Activated CD4-positive, alpha-beta memory T cell treated with anti-CD3 and anti-CD28 coated beads, Interleukin-2, amount 10 ng/mL, durations not matched to agents 7 days and 5 days (primary cell): ENCODE measurements around the gene PBRM1. TPM values are rescaled to one million over a fixed set of nuclear protein-coding genes. Genes with fewer than 3 reads are reported as not detected.

Source experiments
- CTCF ChIA-PET: fragments of 350-600 bp; sonication (Branson Sonifier 250); formaldehyde crosslinking; loops from one replicate; lab custom pipeline; 2021; ENCODE audit warnings: antibody characterized with exemption, inconsistent platforms; lab: Charles Lee
- POLR2A ChIA-PET: fragments of 350-600 bp; sonication (Branson Sonifier 250); formaldehyde crosslinking; loops from one replicate; lab custom pipeline; 2021; ENCODE audit warnings: antibody characterized with exemption; lab: Charles Lee
- DNase-seq: peaks from one replicate; pipeline ENCODE4 v3.0.0-alpha.2; 2020
- H3K27ac Mint-ChIP-seq: one replicate; pipeline ENCODE4 v1.8.0; 2021; ENCODE audit warnings: mild to moderate bottlenecking, mixed read lengths
- H3K27me3 Mint-ChIP-seq: one replicate; pipeline ENCODE4 v1.8.0; 2021; ENCODE audit warnings: mixed read lengths
- H3K36me3 Mint-ChIP-seq: one replicate; pipeline ENCODE4 v1.8.0; 2021; ENCODE audit warnings: low read depth, mixed read lengths
- H3K4me1 Mint-ChIP-seq: one replicate; pipeline ENCODE4 v1.8.0; 2021; ENCODE audit warnings: mixed read lengths
- H3K4me3 Mint-ChIP-seq: one replicate; pipeline ENCODE4 v1.8.0; 2021; ENCODE audit warnings: mild to moderate bottlenecking, mixed read lengths
- H3K9me3 Mint-ChIP-seq: one replicate; pipeline ENCODE4 v1.8.0; 2021; ENCODE audit warnings: mixed read lengths
- total RNA-seq, 2 experiments: library from RNA; stranded (reverse); gene quantifications; one replicate each; pipeline ENCODE4 v1.2.3, GENCODE V29; 2021

The PBRM1 gene
- total RNA-seq, 2 experiments from 2014 or later: 69.0 to 70.2 TPM

DNA sequence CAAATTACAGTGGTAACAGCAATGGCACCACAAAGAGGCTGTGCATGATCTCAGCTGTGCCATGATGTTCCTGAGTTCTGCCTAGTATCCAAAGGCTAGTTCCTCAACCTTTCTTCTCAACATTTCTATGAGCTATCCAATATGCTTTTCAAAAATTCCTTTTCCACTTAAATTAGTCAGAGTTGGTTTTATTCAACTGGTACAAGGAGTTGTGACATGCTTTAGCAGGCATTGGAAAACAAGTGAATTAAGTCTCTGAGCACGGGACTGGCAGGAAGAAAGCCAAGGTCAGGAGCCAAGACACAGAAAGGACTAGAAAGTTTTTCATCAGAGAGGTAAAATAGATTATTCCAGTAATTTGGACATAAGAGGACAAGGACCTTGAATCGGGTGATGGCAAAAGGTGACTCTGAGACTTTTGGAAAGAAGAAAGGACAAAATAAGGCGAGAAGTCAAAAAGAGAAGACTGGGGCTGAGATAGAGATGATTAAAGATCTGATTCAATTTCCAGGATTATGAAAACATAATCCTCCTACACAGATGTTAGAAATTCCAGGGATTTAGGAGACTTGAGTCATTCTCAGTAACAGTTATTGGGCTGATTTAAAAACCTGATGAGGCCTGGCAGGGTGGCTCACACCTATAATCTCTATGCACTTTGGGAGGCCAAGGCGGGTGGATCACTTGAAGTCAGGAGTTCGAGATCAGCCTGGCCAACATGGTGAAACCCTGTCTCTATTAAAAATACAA is 36.1 kb downstream of the PBRM1 start:
- peaks cover 12% of the 10 kb centered on the region for H3K4me1 Mint-ChIP-seq
- no peaks in the 10 kb centered on the region for H3K27me3 Mint-ChIP-seq
- no peak for DNase-seq
- POLR2A ChIA-PET: no interaction called here
- H3K36me3 Mint-ChIP-seq: peaks cover 62% of the 10 kb centered on the region
- CTCF ChIA-PET: interaction anchor here (0.6 kb wide), 1 partner anchor 43 kb away, joined by 4 read pairs; no protein-coding TSS in a partner anchor
- no peaks in the 10 kb centered on the region for H3K9me3 Mint-ChIP-seq
- H3K27ac Mint-ChIP-seq: peak overlapping the region; percentile 23
- H3K4me3 Mint-ChIP-seq: no peak overlapping the region

DNA sequence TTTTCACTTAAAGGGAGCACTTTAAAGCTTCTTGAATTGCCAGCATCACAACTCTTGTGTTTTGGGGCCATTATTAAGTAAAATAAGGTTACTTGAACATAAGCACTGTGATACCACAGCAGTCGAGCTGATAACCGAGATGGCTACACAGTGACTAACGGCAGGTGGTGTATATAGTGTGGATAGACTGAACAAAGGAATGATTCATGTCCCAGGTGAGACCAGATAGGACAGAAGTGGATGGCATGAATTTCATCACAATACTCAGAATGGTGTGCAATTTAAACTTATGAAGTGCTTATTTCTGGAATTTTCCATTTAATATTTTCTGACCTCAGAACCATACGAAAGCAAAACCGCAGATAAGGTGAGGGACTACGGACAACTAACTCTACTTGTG is 40.2 kb downstream of the PBRM1 start:
- POLR2A ChIA-PET: no interaction called here
- Mint-ChIP-seq H3K9me3 (no peaks in the 10 kb centered on the region), H3K4me3 (no peak overlapping the region), H3K36me3 (peaks cover 65% of the 10 kb centered on the region), H3K27ac (no peak overlapping the region), H3K27me3 (no peaks in the 10 kb centered on the region), H3K4me1 (peaks cover 5% of the 10 kb centered on the region)
- no peak for DNase-seq
- CTCF ChIA-PET: no interaction called here

DNA sequence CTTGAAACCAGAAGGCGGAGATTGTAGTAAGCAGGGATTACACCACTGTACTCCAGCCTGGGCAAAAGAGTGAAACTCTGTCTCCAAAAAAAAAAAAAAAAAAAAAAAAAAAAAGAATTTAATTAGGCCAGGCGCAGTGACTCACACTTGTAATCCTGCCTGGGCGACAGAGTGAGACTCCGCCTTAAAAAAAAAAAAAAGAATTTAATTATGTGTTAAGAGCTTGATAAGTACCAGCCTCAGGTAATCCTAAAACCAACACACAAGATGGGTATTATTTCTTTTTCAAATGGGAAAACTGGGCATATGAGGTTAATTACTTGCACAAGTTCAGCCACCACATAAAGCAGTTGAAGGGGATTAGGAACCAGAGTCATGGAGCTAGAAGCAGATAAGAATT is 49.0 kb downstream of the PBRM1 start:
- DNase-seq: no peak
- H3K9me3 Mint-ChIP-seq: no peaks in the 10 kb centered on the region
- POLR2A ChIA-PET: no interaction called here
- H3K4me3 Mint-ChIP-seq: no peak overlapping the region
- H3K27ac Mint-ChIP-seq: no peak overlapping the region
- CTCF ChIA-PET: interaction anchor here (0.6 to 0.9 kb wide), 4 partner anchors 34 to 419 kb away, joined by 3 to 5 read pairs (median 4); no protein-coding TSS in a partner anchor
- H3K36me3 Mint-ChIP-seq: peaks cover 51% of the 10 kb centered on the region
- no peaks in the 10 kb centered on the region for H3K4me1 Mint-ChIP-seq
- no peaks in the 10 kb centered on the region for H3K27me3 Mint-ChIP-seq

DNA sequence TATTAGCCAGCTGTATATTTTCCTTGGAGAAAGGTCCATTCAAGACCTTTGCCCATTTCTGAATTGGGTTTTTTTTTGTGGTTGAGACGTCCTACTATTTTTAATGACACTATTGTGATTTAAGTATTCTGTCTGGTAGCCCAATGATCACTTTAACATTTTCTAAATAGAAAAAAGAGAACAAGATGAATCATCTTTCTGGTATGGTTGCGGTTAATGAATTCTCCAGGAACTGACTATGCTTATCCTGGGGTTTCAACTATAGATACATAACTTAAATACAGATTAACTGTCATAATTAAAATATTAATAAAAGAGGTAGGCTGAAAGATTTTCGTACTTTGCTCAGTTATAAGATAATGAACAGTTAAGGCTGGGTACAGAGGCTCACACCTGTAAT is 51.9 kb downstream of the PBRM1 start:
- H3K9me3 Mint-ChIP-seq: no peaks in the 10 kb centered on the region
- H3K27ac Mint-ChIP-seq: no peak overlapping the region
- H3K27me3 Mint-ChIP-seq: no peaks in the 10 kb centered on the region
- H3K4me3 Mint-ChIP-seq: no peak overlapping the region
- ChIA-PET CTCF (no interaction called here), POLR2A (no interaction called here)
- peaks cover 48% of the 10 kb centered on the region for H3K36me3 Mint-ChIP-seq
- H3K4me1 Mint-ChIP-seq: no peaks in the 10 kb centered on the region
- no peak for DNase-seq

DNA sequence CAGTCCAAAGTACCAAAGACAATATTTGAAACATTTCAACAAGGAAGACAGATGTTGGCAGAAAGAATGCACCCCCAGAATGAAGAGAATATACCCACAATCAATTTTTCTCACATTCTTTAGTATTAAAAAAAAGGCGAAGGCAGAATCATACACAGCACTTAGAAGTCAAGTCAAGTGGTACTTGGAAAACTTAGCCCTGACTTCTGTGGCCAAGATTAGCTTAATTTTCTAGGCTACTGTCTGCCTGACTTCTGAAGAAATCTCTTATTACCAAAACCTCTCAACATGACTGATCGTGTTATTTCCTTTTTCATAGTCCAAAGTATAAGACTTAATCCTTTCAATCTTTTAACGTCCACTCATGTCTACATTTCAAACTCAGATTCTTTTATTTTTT is 60.7 kb downstream of the PBRM1 start:
- H3K4me3 Mint-ChIP-seq: no peak overlapping the region
- H3K4me1 Mint-ChIP-seq: peaks cover 19% of the 10 kb centered on the region
- peaks cover 64% of the 10 kb centered on the region for H3K36me3 Mint-ChIP-seq
- ChIA-PET CTCF (no interaction called here), POLR2A (no interaction called here)
- no peak overlapping the region for H3K27ac Mint-ChIP-seq
- H3K27me3 Mint-ChIP-seq: no peaks in the 10 kb centered on the region
- no peaks in the 10 kb centered on the region for H3K9me3 Mint-ChIP-seq
- no peak for DNase-seq

DNA sequence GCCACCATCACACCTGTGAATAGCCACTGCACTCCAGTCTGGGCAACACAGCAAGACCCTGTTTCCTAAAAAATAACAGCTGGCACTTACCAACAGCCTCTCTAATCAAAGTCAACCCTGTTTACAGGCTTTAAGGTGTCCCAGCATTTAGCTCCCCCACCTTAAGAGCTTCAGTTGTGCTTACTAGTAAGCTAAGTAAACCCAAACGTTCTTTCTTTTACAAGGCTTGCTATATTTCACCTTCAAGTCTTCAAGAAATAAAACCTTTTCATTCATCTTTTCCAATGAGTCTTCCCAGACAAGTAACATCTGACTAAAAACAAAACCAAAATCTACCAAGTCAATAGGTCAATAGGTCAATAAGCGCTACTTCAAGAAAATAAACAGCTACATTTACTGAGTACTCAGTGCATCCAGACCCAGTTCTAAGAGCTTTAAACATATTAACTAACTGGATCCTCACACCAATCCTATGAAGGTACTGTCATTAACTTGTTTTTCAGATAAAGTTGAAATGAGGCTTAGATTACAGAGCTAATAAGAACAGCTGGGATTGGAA is 62.4 kb downstream of the PBRM1 start:
- Mint-ChIP-seq H3K4me1 (peaks cover 21% of the 10 kb centered on the region), H3K27me3 (no peaks in the 10 kb centered on the region), H3K36me3 (peaks cover 56% of the 10 kb centered on the region), H3K4me3 (no peak overlapping the region), H3K27ac (no peak overlapping the region), H3K9me3 (no peaks in the 10 kb centered on the region)
- CTCF ChIA-PET: no interaction called here
- no peak for DNase-seq
- POLR2A ChIA-PET: interaction anchor here (0.9 to 1.6 kb wide), 2 partner anchors 12 to 63 kb away, joined by 3 read pairs; no protein-coding TSS in a partner anchor

DNA sequence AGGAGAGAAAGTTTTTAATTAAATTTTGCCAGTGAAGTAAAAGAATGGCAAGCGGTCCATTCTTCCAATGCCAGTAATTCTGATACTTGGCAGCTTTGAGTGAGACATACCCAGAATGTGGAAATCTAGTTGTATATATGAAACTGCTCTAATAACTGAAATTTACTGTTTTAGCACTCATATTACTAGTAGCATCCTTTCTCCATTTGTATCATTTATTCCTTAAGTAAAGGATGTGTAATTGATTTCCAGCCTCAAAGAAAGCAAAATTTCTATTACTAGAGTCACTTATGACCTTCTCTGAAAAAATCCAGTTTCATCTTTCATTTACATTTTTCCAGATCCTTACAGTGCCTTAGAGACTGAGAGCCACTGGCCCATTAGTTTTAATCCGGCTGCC is 65.1 kb downstream of the PBRM1 start:
- peaks cover 21% of the 10 kb centered on the region for H3K4me1 Mint-ChIP-seq
- H3K36me3 Mint-ChIP-seq: peaks cover 57% of the 10 kb centered on the region
- POLR2A ChIA-PET: no interaction called here
- CTCF ChIA-PET: no interaction called here
- H3K27ac Mint-ChIP-seq: no peak overlapping the region
- no peaks in the 10 kb centered on the region for H3K9me3 Mint-ChIP-seq
- no peak overlapping the region for H3K4me3 Mint-ChIP-seq
- no peak for DNase-seq
- no peaks in the 10 kb centered on the region for H3K27me3 Mint-ChIP-seq

DNA sequence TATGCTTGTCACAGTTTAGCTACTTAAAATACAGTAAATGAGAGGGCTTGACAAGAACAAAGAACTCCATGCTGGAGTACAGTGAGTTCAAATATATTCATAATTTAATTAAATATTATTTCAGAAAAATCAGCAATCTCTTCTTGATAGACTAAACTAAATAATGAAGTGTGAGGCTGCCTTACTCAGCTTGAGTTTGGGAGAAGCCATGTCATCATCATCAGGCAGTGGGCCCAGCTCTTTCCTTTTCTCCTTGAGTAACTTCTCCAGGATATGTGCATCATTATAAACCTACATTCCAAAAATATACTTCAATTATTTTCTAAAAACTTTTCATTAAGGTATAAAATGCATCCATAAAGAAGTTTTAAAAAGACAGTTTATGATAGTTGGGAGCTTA is 70.5 kb downstream of the PBRM1 start:
- Mint-ChIP-seq H3K9me3 (no peaks in the 10 kb centered on the region), H3K36me3 (peaks cover 55% of the 10 kb centered on the region), H3K4me3 (no peak overlapping the region), H3K27ac (no peak overlapping the region), H3K4me1 (peaks cover 3% of the 10 kb centered on the region), H3K27me3 (no peaks in the 10 kb centered on the region)
- ChIA-PET CTCF (interaction anchor here (1.4 kb wide), 1 partner anchor 38 kb away, joined by 3 read pairs; no protein-coding TSS in a partner anchor), POLR2A (interaction anchor here (1.3 kb wide), 1 partner anchor 27 kb away, joined by 3 read pairs; no protein-coding TSS in a partner anchor)
- no peak for DNase-seq

DNA sequence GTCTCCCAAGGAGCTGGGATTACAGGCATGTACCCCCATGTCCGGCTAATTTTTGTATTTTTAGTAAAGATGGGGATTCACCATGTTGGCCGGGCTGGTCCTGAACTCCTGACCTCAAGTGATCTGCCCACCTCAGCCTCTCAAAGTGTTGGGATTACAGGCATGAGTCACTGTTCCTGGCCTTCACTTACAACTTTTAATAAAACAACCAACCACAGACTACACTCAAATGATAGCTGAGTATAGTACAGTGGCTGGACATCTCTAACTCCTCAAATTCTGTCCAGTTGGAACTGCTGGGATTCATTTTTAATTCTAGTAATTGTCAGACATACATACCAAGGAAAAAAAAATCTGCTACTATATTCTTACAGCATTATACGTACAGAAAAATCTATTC is 71.0 kb downstream of the PBRM1 start:
- DNase-seq: no peak
- no peaks in the 10 kb centered on the region for H3K9me3 Mint-ChIP-seq
- ChIA-PET POLR2A (interaction anchor here (1.3 kb wide), 1 partner anchor 26 kb away, joined by 3 read pairs; no protein-coding TSS in a partner anchor), CTCF (interaction anchor here (1.4 kb wide), 1 partner anchor 39 kb away, joined by 3 read pairs; no protein-coding TSS in a partner anchor)
- no peak overlapping the region for H3K4me3 Mint-ChIP-seq
- H3K36me3 Mint-ChIP-seq: peaks cover 53% of the 10 kb centered on the region
- no peak overlapping the region for H3K27ac Mint-ChIP-seq
- H3K4me1 Mint-ChIP-seq: no peaks in the 10 kb centered on the region
- no peaks in the 10 kb centered on the region for H3K27me3 Mint-ChIP-seq

DNA sequence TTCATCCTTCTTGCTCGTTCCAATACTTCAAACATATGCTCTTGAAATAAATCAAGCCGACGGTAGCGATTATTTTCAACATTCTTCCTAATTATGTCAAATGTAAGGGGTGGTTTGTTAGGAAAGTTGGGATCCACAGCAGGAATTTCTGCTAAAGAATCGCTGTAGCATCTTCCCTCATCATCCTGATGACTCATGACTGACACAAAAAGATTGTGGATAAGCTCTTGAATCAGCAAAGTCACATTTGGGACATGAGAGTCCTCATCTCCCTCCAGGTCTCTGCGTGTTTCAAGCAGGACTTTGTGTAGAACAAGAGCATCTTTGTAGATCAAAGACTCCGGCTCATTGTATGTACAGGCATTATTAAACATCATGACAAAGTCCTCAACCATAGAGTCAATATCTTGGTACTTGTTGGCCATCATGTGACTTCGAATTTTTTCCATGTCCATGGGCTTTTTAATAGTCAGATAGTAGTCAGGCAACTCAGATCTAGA is 76.3 kb downstream of the PBRM1 start:
- no peak overlapping the region for H3K4me3 Mint-ChIP-seq
- no peak overlapping the region for H3K27ac Mint-ChIP-seq
- H3K4me1 Mint-ChIP-seq: no peaks in the 10 kb centered on the region
- ChIA-PET CTCF (no interaction called here), POLR2A (no interaction called here)
- peaks cover 64% of the 10 kb centered on the region for H3K36me3 Mint-ChIP-seq
- no peaks in the 10 kb centered on the region for H3K27me3 Mint-ChIP-seq
- no peak for DNase-seq
- H3K9me3 Mint-ChIP-seq: no peaks in the 10 kb centered on the region

DNA sequence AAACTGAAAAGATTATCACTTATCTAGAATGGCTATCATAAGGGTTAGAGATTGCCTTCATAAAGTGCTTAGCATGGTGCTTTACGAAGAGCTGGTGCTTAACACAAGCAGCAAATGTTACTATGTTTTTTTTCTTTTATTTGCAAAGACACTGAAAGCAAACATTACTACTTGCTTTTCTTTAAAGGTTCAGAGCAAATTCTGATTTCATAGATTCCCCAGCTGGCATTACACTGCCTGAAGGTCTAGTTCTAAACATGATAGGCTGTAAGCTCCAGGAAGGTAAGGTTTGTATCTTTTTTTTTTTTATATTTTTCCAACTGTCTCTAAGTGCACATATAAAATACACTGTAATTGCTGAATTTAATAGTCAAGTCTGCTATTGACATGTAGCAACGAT is 77.4 kb downstream of the PBRM1 start:
- Mint-ChIP-seq H3K36me3 (peaks cover 70% of the 10 kb centered on the region), H3K27ac (no peak overlapping the region), H3K27me3 (no peaks in the 10 kb centered on the region), H3K4me3 (no peak overlapping the region), H3K4me1 (no peaks in the 10 kb centered on the region), H3K9me3 (no peaks in the 10 kb centered on the region)
- POLR2A ChIA-PET: no interaction called here
- DNase-seq: no peak
- CTCF ChIA-PET: no interaction called here

DNA sequence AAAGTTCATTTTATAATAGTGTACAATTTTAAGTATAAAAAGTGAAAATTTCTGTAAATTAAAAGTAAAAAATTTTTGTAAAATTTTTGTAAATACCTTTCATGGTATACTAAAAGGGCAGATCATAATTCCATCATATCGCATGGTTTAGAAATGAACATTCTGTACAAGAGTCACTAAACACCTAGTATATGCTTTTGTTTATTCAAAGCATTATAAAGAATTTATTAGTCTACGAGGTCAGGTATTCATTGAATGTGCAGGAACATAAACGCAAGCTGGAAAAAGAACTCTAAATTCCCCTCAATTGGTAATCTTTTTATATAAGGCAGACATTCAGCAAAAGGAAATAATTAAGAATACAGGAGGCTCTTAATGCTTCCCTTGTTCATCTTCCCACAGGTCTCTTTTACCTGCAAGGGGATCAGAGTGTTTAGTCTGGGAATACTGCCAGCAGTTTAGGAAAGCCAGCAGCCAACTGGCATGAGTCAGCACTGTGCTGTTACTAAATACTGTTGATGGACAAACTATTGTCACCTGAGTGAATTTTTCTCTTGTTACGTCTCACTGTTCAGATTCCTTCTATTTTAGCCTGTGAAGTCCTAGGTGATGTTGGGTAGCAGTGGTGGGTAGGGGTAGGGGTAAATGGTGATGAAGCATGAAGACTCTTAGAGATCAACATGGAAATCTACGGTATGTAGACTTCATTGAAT is 79.2 kb downstream of the PBRM1 start:
- no peak overlapping the region for H3K27ac Mint-ChIP-seq
- CTCF ChIA-PET: no interaction called here
- H3K9me3 Mint-ChIP-seq: peaks cover 3% of the 10 kb centered on the region
- no peaks in the 10 kb centered on the region for H3K27me3 Mint-ChIP-seq
- DNase-seq: no peak
- no peaks in the 10 kb centered on the region for H3K4me1 Mint-ChIP-seq
- POLR2A ChIA-PET: no interaction called here
- no peak overlapping the region for H3K4me3 Mint-ChIP-seq
- peaks cover 78% of the 10 kb centered on the region for H3K36me3 Mint-ChIP-seq

DNA sequence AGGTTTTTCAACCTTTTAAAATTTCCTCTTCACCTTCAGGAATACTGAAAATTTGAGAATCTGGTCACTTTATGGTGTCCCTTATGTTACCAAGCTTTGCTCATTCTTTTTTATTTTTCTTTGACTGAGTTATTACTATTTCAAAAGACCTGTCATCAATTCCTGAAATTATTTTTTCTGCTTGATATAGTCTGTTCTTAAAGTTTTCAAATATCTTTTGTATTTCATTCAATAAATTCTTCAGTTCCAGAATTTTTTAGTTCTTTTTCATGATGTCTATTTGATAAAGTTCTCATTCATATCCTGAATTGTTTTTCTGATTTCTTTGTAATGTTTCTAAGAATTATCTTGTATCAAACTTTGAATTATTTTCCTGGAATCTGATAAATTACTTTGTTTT is 85.5 kb downstream of the PBRM1 start:
- Mint-ChIP-seq H3K27me3 (no peaks in the 10 kb centered on the region), H3K27ac (no peak overlapping the region), H3K4me1 (no peaks in the 10 kb centered on the region), H3K36me3 (peaks cover 88% of the 10 kb centered on the region), H3K4me3 (no peak overlapping the region), H3K9me3 (peaks cover 13% of the 10 kb centered on the region)
- ChIA-PET CTCF (no interaction called here), POLR2A (no interaction called here)
- DNase-seq: no peak
